GM12878 (cell line): Measurements from ENCODE around the gene PHF3. TPM values are rescaled to one million over a fixed set of nuclear protein-coding genes. Genes with fewer than 3 reads are reported as not detected.

Experiments
- BMI1 ChIP-seq: fragments of 450-650 bp; IDR thresholded peaks from 2 replicates; pipeline ENCODE4 v1.6.1; 2016; ENCODE audit warnings: mild to moderate bottlenecking, moderate library complexity, borderline replicate concordance
- CHD4 ChIP-seq: fragments of 200-600 bp; sonication (generic); IDR thresholded peaks from 2 replicates; pipeline ENCODE4 v1.6.1; 2016; ENCODE audit warnings: mild to moderate bottlenecking
- EED ChIP-seq: sonication (generic); IDR thresholded peaks from 2 replicates; pipeline ENCODE4 v1.6.1; 2016; ENCODE audit warnings: antibody characterized with exemption, low read depth
- ETV6 ChIP-seq, 2 experiments: fragments of 450-650 bp in 1 of 2; IDR thresholded peaks in 1 of 2; conservative IDR thresholded peaks in 1 of 2; 2 replicates each; pipeline ENCODE4 v1.6.1; 2014; ENCODE audit warnings: antibody characterized with exemption in 1 of 2, borderline replicate concordance in 1 of 2, low read depth in 1 of 2, mild to moderate bottlenecking in 1 of 2, moderate library complexity in 1 of 2
- HCFC1 ChIP-seq: fragments of 150-350 bp; IDR thresholded peaks from 2 replicates; pipeline ENCODE4 v1.6.1; 2014; ENCODE audit warnings: low read length
- IKZF1 ChIP-seq: fragments of 450-650 bp; conservative IDR thresholded peaks from 2 replicates; pipeline ENCODE4 v1.6.1; 2017; ENCODE audit warnings: antibody characterized with exemption, mild to moderate bottlenecking
- IRF5 ChIP-seq: fragments of 450-650 bp; IDR thresholded peaks from 2 replicates; pipeline ENCODE4 v1.6.1; 2017; ENCODE audit warnings: borderline replicate concordance
- KLF5 ChIP-seq: fragments of 450-650 bp; IDR thresholded peaks from 2 replicates; pipeline ENCODE4 v1.6.1; 2014; ENCODE audit warnings: mild to moderate bottlenecking; ENCODE audit not compliant: partially characterized antibody
- MEF2A ChIP-seq: IDR thresholded peaks from 2 replicates; pipeline ENCODE4 v1.6.1; 2011; ENCODE audit warnings: low read depth, mild to moderate bottlenecking, low read length, moderate library complexity; ENCODE audit not compliant: insufficient read depth
- NFIC ChIP-seq: IDR thresholded peaks from 2 replicates; pipeline ENCODE4 v1.6.1; 2012; ENCODE audit warnings: low read depth, mild to moderate bottlenecking, inconsistent platforms, low read length, moderate library complexity
- NFXL1 ChIP-seq: fragments of 450-650 bp; IDR thresholded peaks from 2 replicates; pipeline ENCODE4 v1.6.1; 2017; ENCODE audit warnings: antibody characterized with exemption, mild to moderate bottlenecking, borderline replicate concordance
- NKRF ChIP-seq: fragments of 450-650 bp; conservative IDR thresholded peaks from 2 replicates; pipeline ENCODE4 v1.6.1; 2017; ENCODE audit warnings: mild to moderate bottlenecking, moderate library complexity
- NR2C2 ChIP-seq: IDR thresholded peaks from 2 replicates; pipeline ENCODE4 v1.6.1; 2011; ENCODE audit warnings: borderline replicate concordance, low read depth; ENCODE audit not compliant: control insufficient read depth, insufficient read length
- RELB ChIP-seq: fragments of 450-650 bp; IDR thresholded peaks from 2 replicates; pipeline ENCODE4 v1.6.1; 2017; ENCODE audit warnings: low read depth, mild to moderate bottlenecking, moderate library complexity
- SIN3A ChIP-seq: IDR thresholded peaks from 2 replicates; pipeline ENCODE4 v1.6.1; 2012; ENCODE audit warnings: low read depth, low read length, improper control_type of control experiment
- STAT1 ChIP-seq: fragments of 450-650 bp; conservative IDR thresholded peaks from 2 replicates; pipeline ENCODE4 v1.6.1; 2014; ENCODE audit warnings: antibody characterized with exemption, mild to moderate bottlenecking
- ZBTB33 ChIP-seq: fragments of 450-650 bp; IDR thresholded peaks from 2 replicates; pipeline ENCODE4 v1.6.1; 2017; ENCODE audit warnings: mild to moderate bottlenecking
- ZNF384 ChIP-seq: IDR thresholded peaks from 2 replicates; pipeline ENCODE4 v1.6.1; 2012; ENCODE audit warnings: low read depth, mild to moderate bottlenecking, low read length, improper control_type of control experiment, borderline replicate concordance
- ZZZ3 ChIP-seq: IDR thresholded peaks from 2 replicates; pipeline ENCODE4 v1.6.1; 2011; ENCODE audit warnings: low read depth; ENCODE audit not compliant: control insufficient read depth, insufficient read length
- polyA plus RNA-seq, 11 experiments: library from polyadenylated mRNA; depleted of rRNA in 4 of 11; unstranded in 6 of 11; stranded (reverse) in 5 of 11; fragments of >200 nt; fragmentation: Nextera tagmentation in 4 of 11; fragmentation: Illumina TruSeq in 1 of 11; extraction: Ambion mirVana in 4 of 11; extraction: Trizol in 1 of 11; gene quantifications; 1 replicate in 1 of 11; 2 replicates in 10 of 11; pipeline versions ENCODE4 v1.2.1 to v1.2.3, GENCODE V29; 2011 to 2016; ENCODE audit warnings: inconsistent platforms in 2 of 11, missing spikeins in 2 of 11, low read depth in 1 of 11
- total RNA-seq, 4 experiments: library from RNA; depleted of rRNA in 3 of 4; stranded (reverse); fragments of >200 nt in 3 of 4; fragmentation: Illumina TruSeq in 1 of 4; extraction: Trizol in 1 of 4; gene quantifications; 2 replicates each; pipeline versions ENCODE4 v1.2.1 to v1.2.3, GENCODE V29; 2013 to 2021
- TF ChIP-seq, protein P1 (sequence below): fragments of 150-350 bp; IDR thresholded peaks from 2 replicates; pipeline ENCODE4 v1.6.1; 2014; ENCODE audit warnings: mild to moderate bottlenecking, low read depth, low read length
- TF ChIP-seq, protein P2 (sequence below): fragments of 450-650 bp; IDR thresholded peaks from 2 replicates; pipeline ENCODE4 v1.6.1; 2014; ENCODE audit warnings: mild to moderate bottlenecking

PHF3 gene
- total and polyA plus RNA-seq, 10 of the 15 experiments (the other 5 are each of a cell fraction or from before 2014, with no cell fraction given), result 8.3 to 61.5 (median 26.6) TPM

- TF ChIP-seq, protein P1, sequence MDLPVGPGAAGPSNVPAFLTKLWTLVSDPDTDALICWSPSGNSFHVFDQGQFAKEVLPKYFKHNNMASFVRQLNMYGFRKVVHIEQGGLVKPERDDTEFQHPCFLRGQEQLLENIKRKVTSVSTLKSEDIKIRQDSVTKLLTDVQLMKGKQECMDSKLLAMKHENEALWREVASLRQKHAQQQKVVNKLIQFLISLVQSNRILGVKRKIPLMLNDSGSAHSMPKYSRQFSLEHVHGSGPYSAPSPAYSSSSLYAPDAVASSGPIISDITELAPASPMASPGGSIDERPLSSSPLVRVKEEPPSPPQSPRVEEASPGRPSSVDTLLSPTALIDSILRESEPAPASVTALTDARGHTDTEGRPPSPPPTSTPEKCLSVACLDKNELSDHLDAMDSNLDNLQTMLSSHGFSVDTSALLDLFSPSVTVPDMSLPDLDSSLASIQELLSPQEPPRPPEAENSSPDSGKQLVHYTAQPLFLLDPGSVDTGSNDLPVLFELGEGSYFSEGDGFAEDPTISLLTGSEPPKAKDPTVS, result no peak
- TF ChIP-seq ZNF384 (no peak), ETV6 (conservative IDR thresholded peaks at IDR 0.05 in 1 of 2, IDR thresholded peaks at IDR 0.05 in 1 of 2; ENCODE audit: borderline replicate concordance in 1 of 2, low read depth in 1 of 2) (no peak), NFXL1 (no peak), EED (no peak; the same call in 1 of the 2 replicates), STAT1 (no peak), MEF2A (no peak), ZZZ3 (no peak), CHD4 (no peak), ZBTB33 (no peak), NKRF (0 out of 2 replicates have a peak, but pooled peaks have one; percentile 20), IKZF1 (no peak), SIN3A (no peak), RELB (no peak), NR2C2 (no peak), BMI1 (no peak), NFIC (no peak), IRF5 (no peak), KLF5 (no peak), HCFC1 (no peak)
- TF ChIP-seq, protein P2, sequence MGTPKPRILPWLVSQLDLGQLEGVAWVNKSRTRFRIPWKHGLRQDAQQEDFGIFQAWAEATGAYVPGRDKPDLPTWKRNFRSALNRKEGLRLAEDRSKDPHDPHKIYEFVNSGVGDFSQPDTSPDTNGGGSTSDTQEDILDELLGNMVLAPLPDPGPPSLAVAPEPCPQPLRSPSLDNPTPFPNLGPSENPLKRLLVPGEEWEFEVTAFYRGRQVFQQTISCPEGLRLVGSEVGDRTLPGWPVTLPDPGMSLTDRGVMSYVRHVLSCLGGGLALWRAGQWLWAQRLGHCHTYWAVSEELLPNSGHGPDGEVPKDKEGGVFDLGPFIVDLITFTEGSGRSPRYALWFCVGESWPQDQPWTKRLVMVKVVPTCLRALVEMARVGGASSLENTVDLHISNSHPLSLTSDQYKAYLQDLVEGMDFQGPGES, result 0 out of 2 replicates have a peak, but pooled peaks have one; percentile 43
Measured at GRCh38 chr6:63636518-63637021, 968 bp downstream of the PHF3 start (continued).
